Peyer's patch (tissue), 4 donors: Measurements from ENCODE around the gene COL6A3.

Source experiments
- POLR2A ChIP-seq, 2 donors: fragments of 450-650 bp; IDR thresholded peaks; one replicate each; pipeline ENCODE4 v1.5.1; 2017; ENCODE audit warnings: antibody characterized with exemption in 2 of 2, mild to moderate bottlenecking in 2 of 2, moderate library complexity in 2 of 2
- TF ChIP-seq, protein P1 (sequence below), 6 experiments: fragments of 450-650 bp in 4 of 6; fragments of 200-600 bp in 2 of 6; sonication (generic) in 1 of 6; IDR thresholded peaks; one replicate each; pipeline ENCODE4 v1.5.1; 2017 to 2019; ENCODE audit warnings: antibody characterized with exemption in 6 of 6, mild to moderate bottlenecking in 3 of 6, moderate library complexity in 1 of 6

- TF ChIP-seq, protein P1, sequence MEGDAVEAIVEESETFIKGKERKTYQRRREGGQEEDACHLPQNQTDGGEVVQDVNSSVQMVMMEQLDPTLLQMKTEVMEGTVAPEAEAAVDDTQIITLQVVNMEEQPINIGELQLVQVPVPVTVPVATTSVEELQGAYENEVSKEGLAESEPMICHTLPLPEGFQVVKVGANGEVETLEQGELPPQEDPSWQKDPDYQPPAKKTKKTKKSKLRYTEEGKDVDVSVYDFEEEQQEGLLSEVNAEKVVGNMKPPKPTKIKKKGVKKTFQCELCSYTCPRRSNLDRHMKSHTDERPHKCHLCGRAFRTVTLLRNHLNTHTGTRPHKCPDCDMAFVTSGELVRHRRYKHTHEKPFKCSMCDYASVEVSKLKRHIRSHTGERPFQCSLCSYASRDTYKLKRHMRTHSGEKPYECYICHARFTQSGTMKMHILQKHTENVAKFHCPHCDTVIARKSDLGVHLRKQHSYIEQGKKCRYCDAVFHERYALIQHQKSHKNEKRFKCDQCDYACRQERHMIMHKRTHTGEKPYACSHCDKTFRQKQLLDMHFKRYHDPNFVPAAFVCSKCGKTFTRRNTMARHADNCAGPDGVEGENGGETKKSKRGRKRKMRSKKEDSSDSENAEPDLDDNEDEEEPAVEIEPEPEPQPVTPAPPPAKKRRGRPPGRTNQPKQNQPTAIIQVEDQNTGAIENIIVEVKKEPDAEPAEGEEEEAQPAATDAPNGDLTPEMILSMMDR (IDR thresholded peaks at IDR 0.05), result no peak
- TF ChIP-seq POLR2A (IDR thresholded peaks at IDR 0.05), result no peak
Measured at GRCh38 chr2:237290261-237290660, 123.7 kb downstream of the COL6A3 start.
